ENCODE data around the gene CCSER1.
"Not testable (repeated sequence)": the region's sequence is repeated elsewhere in the genome, so short reads cannot be mapped to it uniquely, and the experiment has no call there.

CCSER1 gene

GRCh38 chr4:90643156-90643555 lies 516.0 kb downstream of the CCSER1 start:
- no peak overlapping the region for H3K9ac ChIP-seq (ENCODE audit: low read depth, low read length)
- no peaks in the 10 kb centered on the region for H3K9me3 ChIP-seq (ENCODE audit: insufficient read depth, low read depth, low read length)
- peaks cover 4% of the 10 kb centered on the region for H3K4me1 ChIP-seq (ENCODE audit: insufficient read depth, low read length)

GRCh38 chr4:90648311-90648710 lies 521.1 kb downstream of the CCSER1 start:
- H3K27me3 ChIP-seq (ENCODE audit: insufficient read depth, low read length), result no peaks in the 10 kb centered on the region
- H3K27ac ChIP-seq (ENCODE audit: low read length), result no peak overlapping the region
- H3K4me1 ChIP-seq (ENCODE audit: insufficient read depth, low read length), result peaks cover 4% of the 10 kb centered on the region
- H3K9ac ChIP-seq (ENCODE audit: low read depth, low read length), result no peak overlapping the region
- H3K9me3 ChIP-seq (ENCODE audit: insufficient read depth, low read depth, low read length), result no peaks in the 10 kb centered on the region
- H3K36me3 ChIP-seq (ENCODE audit: insufficient read depth, low read depth, low read length), result no peaks in the 10 kb centered on the region
- H3K4me3 ChIP-seq (ENCODE audit: low read length), result no peak overlapping the region

More at GRCh38 chr4:90643156-90643555, 516.0 kb downstream of the CCSER1 start:
- no peaks in the 10 kb centered on the region for H3K36me3 ChIP-seq (ENCODE audit: insufficient read depth, low read depth, low read length)
- no peak overlapping the region for H3K4me3 ChIP-seq (ENCODE audit: low read length)
- no peaks in the 10 kb centered on the region for H3K27me3 ChIP-seq (ENCODE audit: insufficient read depth, low read length)
- no peak overlapping the region for H3K27ac ChIP-seq (ENCODE audit: low read length)

GRCh38 chr4:90648791-90649190 lies 521.6 kb downstream of the CCSER1 start:
- Histone ChIP-seq H3K27me3 (ENCODE audit: insufficient read depth, low read length) (no peaks in the 10 kb centered on the region), H3K27ac (ENCODE audit: low read length) (no peak overlapping the region), H3K9ac (ENCODE audit: low read depth, low read length) (no peak overlapping the region), H3K4me3 (ENCODE audit: low read length) (no peak overlapping the region), H3K9me3 (ENCODE audit: insufficient read depth, low read depth, low read length) (no peaks in the 10 kb centered on the region), H3K4me1 (ENCODE audit: insufficient read depth, low read length) (peaks cover 4% of the 10 kb centered on the region), H3K36me3 (ENCODE audit: insufficient read depth, low read depth, low read length) (no peaks in the 10 kb centered on the region)

- Histone ChIP-seq H3K9me3 (ENCODE audit: insufficient read depth, low read depth, low read length) (no peaks in the 10 kb centered on the region), H3K27me3 (ENCODE audit: insufficient read depth, low read length) (no peaks in the 10 kb centered on the region), H3K4me3 (ENCODE audit: low read length) (no peak overlapping the region), H3K36me3 (ENCODE audit: insufficient read depth, low read depth, low read length) (no peaks in the 10 kb centered on the region), H3K27ac (ENCODE audit: low read length) (no peak overlapping the region), H3K4me1 (ENCODE audit: insufficient read depth, low read length) (no peaks in the 10 kb centered on the region), H3K9ac (ENCODE audit: low read depth, low read length) (no peak overlapping the region)
Measured at GRCh38 chr4:90660672-90661071, 533.5 kb downstream of the CCSER1 start.

- Histone ChIP-seq H3K4me1 (ENCODE audit: insufficient read depth, low read length) (no peaks in the 10 kb centered on the region), H3K27me3 (ENCODE audit: insufficient read depth, low read length) (no peaks in the 10 kb centered on the region), H3K9ac (ENCODE audit: low read depth, low read length) (no peak overlapping the region), H3K4me3 (ENCODE audit: low read length) (no peak overlapping the region), H3K9me3 (ENCODE audit: insufficient read depth, low read depth, low read length) (peaks cover 5% of the 10 kb centered on the region; the same call in 1 of the 2 replicates), H3K36me3 (ENCODE audit: insufficient read depth, low read depth, low read length) (no peaks in the 10 kb centered on the region), H3K27ac (ENCODE audit: low read length) (no peak overlapping the region)
Measured at GRCh38 chr4:90670183-90670582, 543.0 kb downstream of the CCSER1 start.

GRCh38 chr4:90689739-90690138 lies 562.5 kb downstream of the CCSER1 start:
- H3K9me3 ChIP-seq (ENCODE audit: insufficient read depth, low read depth, low read length), result no peaks in the 10 kb centered on the region
- H3K36me3 ChIP-seq (ENCODE audit: insufficient read depth, low read depth, low read length), result no peaks in the 10 kb centered on the region
- no peaks in the 10 kb centered on the region for H3K27me3 ChIP-seq (ENCODE audit: insufficient read depth, low read length)
- no peak overlapping the region for H3K27ac ChIP-seq (ENCODE audit: low read length)
- H3K4me1 ChIP-seq (ENCODE audit: insufficient read depth, low read length), result no peaks in the 10 kb centered on the region
- H3K9ac ChIP-seq (ENCODE audit: low read depth, low read length), result no peak overlapping the region
- H3K4me3 ChIP-seq (ENCODE audit: low read length), result no peak overlapping the region

- H3K4me3 ChIP-seq (ENCODE audit: low read length), result no peak overlapping the region
- H3K9me3 ChIP-seq (ENCODE audit: insufficient read depth, low read depth, low read length), result no peaks in the 10 kb centered on the region
- H3K27ac ChIP-seq (ENCODE audit: low read length), result no peak overlapping the region
- H3K9ac ChIP-seq (ENCODE audit: low read depth, low read length), result no peak overlapping the region
- H3K27me3 ChIP-seq (ENCODE audit: insufficient read depth, low read length), result no peaks in the 10 kb centered on the region
- H3K4me1 ChIP-seq (ENCODE audit: insufficient read depth, low read length), result no peaks in the 10 kb centered on the region
- H3K36me3 ChIP-seq (ENCODE audit: insufficient read depth, low read depth, low read length), result no peaks in the 10 kb centered on the region
Measured at GRCh38 chr4:90695411-90695810, 568.2 kb downstream of the CCSER1 start.

- not testable (repeated sequence) for H3K4me3 ChIP-seq (ENCODE audit: low read length); H3K9me3 ChIP-seq (ENCODE audit: insufficient read depth, low read depth, low read length); H3K9ac ChIP-seq (ENCODE audit: low read depth, low read length); H3K36me3 ChIP-seq (ENCODE audit: insufficient read depth, low read depth, low read length); H3K27me3 ChIP-seq (ENCODE audit: insufficient read depth, low read length); H3K4me1 ChIP-seq (ENCODE audit: insufficient read depth, low read length); H3K27ac ChIP-seq (ENCODE audit: low read length)
Measured at GRCh38 chr4:90705501-90705900, 578.3 kb downstream of the CCSER1 start.

GRCh38 chr4:90715242-90715641 lies 588.0 kb downstream of the CCSER1 start:
- H3K9ac ChIP-seq (ENCODE audit: low read depth, low read length), result no peak overlapping the region
- H3K9me3 ChIP-seq (ENCODE audit: insufficient read depth, low read depth, low read length), result no peaks in the 10 kb centered on the region
- no peaks in the 10 kb centered on the region for H3K27me3 ChIP-seq (ENCODE audit: insufficient read depth, low read length)
- H3K4me1 ChIP-seq (ENCODE audit: insufficient read depth, low read length), result no peaks in the 10 kb centered on the region
- H3K27ac ChIP-seq (ENCODE audit: low read length), result no peak overlapping the region
- no peaks in the 10 kb centered on the region for H3K36me3 ChIP-seq (ENCODE audit: insufficient read depth, low read depth, low read length)
- no peak overlapping the region for H3K4me3 ChIP-seq (ENCODE audit: low read length)

- H3K9me3 ChIP-seq (ENCODE audit: insufficient read depth, low read depth, low read length), result no peaks in the 10 kb centered on the region
- no peaks in the 10 kb centered on the region for H3K36me3 ChIP-seq (ENCODE audit: insufficient read depth, low read depth, low read length)
- no peak overlapping the region for H3K27ac ChIP-seq (ENCODE audit: low read length)
- H3K4me3 ChIP-seq (ENCODE audit: low read length), result no peak overlapping the region
- no peaks in the 10 kb centered on the region for H3K27me3 ChIP-seq (ENCODE audit: insufficient read depth, low read length)
- H3K9ac ChIP-seq (ENCODE audit: low read depth, low read length), result no peak overlapping the region
- H3K4me1 ChIP-seq (ENCODE audit: insufficient read depth, low read length), result peaks cover 7% of the 10 kb centered on the region; the same call in 1 of the 2 replicates
Measured at GRCh38 chr4:90718931-90719330, 591.7 kb downstream of the CCSER1 start.

- no peak overlapping the region for H3K27ac ChIP-seq (ENCODE audit: low read length)
- H3K27me3 ChIP-seq (ENCODE audit: insufficient read depth, low read length), result no peaks in the 10 kb centered on the region
- H3K4me1 ChIP-seq (ENCODE audit: insufficient read depth, low read length), result peaks cover 11% of the 10 kb centered on the region
- H3K9ac ChIP-seq (ENCODE audit: low read depth, low read length), result no peak overlapping the region
- H3K36me3 ChIP-seq (ENCODE audit: insufficient read depth, low read depth, low read length), result no peaks in the 10 kb centered on the region
- no peaks in the 10 kb centered on the region for H3K9me3 ChIP-seq (ENCODE audit: insufficient read depth, low read depth, low read length)
- H3K4me3 ChIP-seq (ENCODE audit: low read length), result no peak overlapping the region
Measured at GRCh38 chr4:90727938-90728337, 600.7 kb downstream of the CCSER1 start.

GRCh38 chr4:90730752-90731151 lies 603.6 kb downstream of the CCSER1 start:
- H3K27me3 ChIP-seq (ENCODE audit: insufficient read depth, low read length), result no peaks in the 10 kb centered on the region

GRCh38 chr4:90733211-90733610 lies 606.0 kb downstream of the CCSER1 start:
- H3K9me3 ChIP-seq (ENCODE audit: insufficient read depth, low read depth, low read length), result no peaks in the 10 kb centered on the region
- H3K36me3 ChIP-seq (ENCODE audit: insufficient read depth, low read depth, low read length), result no peaks in the 10 kb centered on the region
- H3K27me3 ChIP-seq (ENCODE audit: insufficient read depth, low read length), result no peaks in the 10 kb centered on the region
- H3K4me3 ChIP-seq (ENCODE audit: low read length), result no peak overlapping the region
- H3K4me1 ChIP-seq (ENCODE audit: insufficient read depth, low read length), result peaks cover 4% of the 10 kb centered on the region
- H3K9ac ChIP-seq (ENCODE audit: low read depth, low read length), result no peak overlapping the region
- H3K27ac ChIP-seq (ENCODE audit: low read length), result no peak overlapping the region

More at GRCh38 chr4:90730752-90731151, 603.6 kb downstream of the CCSER1 start:
- peaks cover 9% of the 10 kb centered on the region for H3K4me1 ChIP-seq (ENCODE audit: insufficient read depth, low read length)
- no peak overlapping the region for H3K4me3 ChIP-seq (ENCODE audit: low read length)
- no peaks in the 10 kb centered on the region for H3K36me3 ChIP-seq (ENCODE audit: insufficient read depth, low read depth, low read length)
- H3K9ac ChIP-seq (ENCODE audit: low read depth, low read length), result no peak overlapping the region
- H3K9me3 ChIP-seq (ENCODE audit: insufficient read depth, low read depth, low read length), result no peaks in the 10 kb centered on the region
- H3K27ac ChIP-seq (ENCODE audit: low read length), result no peak overlapping the region

All from iPS-20b (cell line).